GM19455 (cell line): ENCODE results near the gene GRIN1.
A peak's percentile ranks its signal among the peaks of the same experiment; 100 is the strongest.

Experiments
- ATAC-seq: cut with Tn5 transposase; IDR thresholded peaks from one replicate; pipeline ENCODE4 v1.9.1; 2021; ENCODE audit not compliant: unreplicated experiment

Gene GRIN1

GRCh38 chr9:137175345-137175961, 36.5 kb downstream of the GRIN1 start:
- ATAC-seq, result no peak

- ATAC-seq, result no peak
These were observed 37.6 kb downstream of the GRIN1 start for GRCh38 chr9:137176302-137177182.

GRCh38 chr9:137178201-137178938, 39.4 kb downstream of the GRIN1 start:
- no peak for ATAC-seq

- ATAC-seq, result no peak
These were observed 40.1 kb downstream of the GRIN1 start for GRCh38 chr9:137178939-137179630.

GRCh38 chr9:137179761-137180160, 40.8 kb downstream of the GRIN1 start:
- ATAC-seq, result no peak

GRCh38 chr9:137180491-137180890, 41.5 kb downstream of the GRIN1 start:
- ATAC-seq, result no peak

- no peak for ATAC-seq
These were observed 42.7 kb downstream of the GRIN1 start for GRCh38 chr9:137181680-137182079.

- ATAC-seq, result no peak
These were observed 43.9 kb downstream of the GRIN1 start for GRCh38 chr9:137182836-137183235.

GRCh38 chr9:137183980-137184595, 45.1 kb downstream of the GRIN1 start:
- no peak for ATAC-seq

- no peak for ATAC-seq
These were observed 46.1 kb downstream of the GRIN1 start for GRCh38 chr9:137184881-137185660.

- ATAC-seq, result no peak
These were observed 47.0 kb downstream of the GRIN1 start for GRCh38 chr9:137185921-137186320.

- ATAC-seq, result no peak
These were observed 47.4 kb downstream of the GRIN1 start for GRCh38 chr9:137186385-137186784.

GRCh38 chr9:137187386-137187785, 48.4 kb downstream of the GRIN1 start:
- ATAC-seq, result no peak

- peak; percentile 4 for ATAC-seq
These were observed 49.1 kb downstream of the GRIN1 start for GRCh38 chr9:137188086-137188489.

GRCh38 chr9:137188490-137189296, 49.7 kb downstream of the GRIN1 start, which contains the start of the genes ANAPC2 and SSNA1:
TSS of gene ANAPC2 (minus strand) at chr9:137188560. CDS start at chr9:137188532, 28 bp downstream.
TSS of gene SSNA1 (plus strand) at chr9:137188676. CDS start at chr9:137188727, 51 bp downstream.
- peak; percentile 74 for ATAC-seq

GRCh38 chr9:137189297-137190295, 50.6 kb downstream of the GRIN1 start:
- ATAC-seq, result no peak

GRCh38 chr9:137190315-137190856, 51.4 kb downstream of the GRIN1 start:
- no peak for ATAC-seq
